Dedifferentiated amniotic fluid mesenchymal stem cell (primary cell): ENCODE measurements around the gene DHX34.

Experiments
- DNase-seq: peaks from one replicate; pipeline ENCODE4 v3.0.0-alpha.2; 2016; ENCODE audit errors: extremely low spot score

The DHX34 gene

GRCh38 chr19:47417107-47417745 is 68.1 kb downstream of the DHX34 start:
- no peak for DNase-seq

- DNase-seq = no peak
Observed at GRCh38 chr19:47417746-47418691, 68.9 kb downstream of the DHX34 start.

- DNase-seq = no peak
Observed at GRCh38 chr19:47418692-47419029, 69.5 kb downstream of the DHX34 start.

- no peak for DNase-seq
Observed at GRCh38 chr19:47419030-47419783, 70.1 kb downstream of the DHX34 start, which contains the start of gene MEIS3. Gene MEIS3, minus strand, starts transcription at chr19:47419527. Its CDS starts 446 bp downstream, at chr19:47419081.

- no peak for DNase-seq
Observed at GRCh38 chr19:47419789-47420188, 70.7 kb downstream of the DHX34 start.

GRCh38 chr19:47421244-47421786 is 72.2 kb downstream of the DHX34 start:
- DNase-seq = no peak

- DNase-seq = no peak
Observed at GRCh38 chr19:47421844-47422395, 72.8 kb downstream of the DHX34 start.

GRCh38 chr19:47422417-47423163 is 73.5 kb downstream of the DHX34 start:
- no peak for DNase-seq

GRCh38 chr19:47423203-47423882 is 74.2 kb downstream of the DHX34 start:
- DNase-seq = no peak

- DNase-seq = peak; percentile 43
Observed at GRCh38 chr19:47427241-47428176, 78.4 kb downstream of the DHX34 start.

- DNase-seq = peak; percentile 98
Observed at GRCh38 chr19:47428177-47428894, 79.2 kb downstream of the DHX34 start.

- no peak for DNase-seq
Observed at GRCh38 chr19:47429140-47429793, 80.2 kb downstream of the DHX34 start.

GRCh38 chr19:47430041-47430802 is 81.1 kb downstream of the DHX34 start:
- no peak for DNase-seq

- DNase-seq = no peak
Observed at GRCh38 chr19:47432091-47432490, 83.0 kb downstream of the DHX34 start.
